HG03342 (cell line): ENCODE data around the gene CISD3.

Experiments
- ATAC-seq: cut with Tn5 transposase; IDR thresholded peaks from one replicate; pipeline ENCODE4 v1.9.1; 2021; ENCODE audit warnings: mild to moderate bottlenecking, moderate library complexity; ENCODE audit not compliant: unreplicated experiment

The CISD3 gene

GRCh38 chr17:38727736-38728135 lies 2.4 kb upstream of the CISD3 start:
- ATAC-seq, result no peak

DNA sequence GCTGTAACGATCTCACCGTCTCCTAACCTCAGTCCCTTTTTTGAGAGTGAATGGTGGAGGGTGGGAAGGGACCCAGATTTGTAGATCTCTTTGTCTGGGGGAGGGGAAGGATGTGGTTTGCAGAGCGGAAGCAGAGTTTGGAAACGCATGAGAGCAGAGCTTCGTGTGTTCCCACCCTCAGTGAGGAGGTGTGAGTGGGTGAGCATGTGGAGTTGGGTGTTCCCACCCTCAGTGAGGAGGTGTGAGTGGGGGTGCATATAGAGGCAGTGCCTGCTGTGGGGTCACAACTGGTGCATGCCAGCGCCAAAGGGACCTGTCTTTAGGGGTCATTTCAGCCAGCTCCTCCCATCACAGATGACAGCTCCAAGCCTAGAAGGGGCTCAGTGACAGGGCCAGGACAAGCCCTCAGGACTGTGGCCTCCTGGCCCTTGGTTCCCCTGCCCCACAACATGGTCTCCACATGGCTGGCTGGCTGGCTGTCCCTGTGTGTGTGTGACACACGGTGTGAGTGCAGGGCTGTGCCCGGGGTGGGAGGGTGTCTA lies 1.8 kb upstream of the CISD3 start:
- no peak for ATAC-seq

- ATAC-seq, result no peak
Observed at GRCh38 chr17:38729368-38729885, 714 bp upstream of the CISD3 start.

DNA sequence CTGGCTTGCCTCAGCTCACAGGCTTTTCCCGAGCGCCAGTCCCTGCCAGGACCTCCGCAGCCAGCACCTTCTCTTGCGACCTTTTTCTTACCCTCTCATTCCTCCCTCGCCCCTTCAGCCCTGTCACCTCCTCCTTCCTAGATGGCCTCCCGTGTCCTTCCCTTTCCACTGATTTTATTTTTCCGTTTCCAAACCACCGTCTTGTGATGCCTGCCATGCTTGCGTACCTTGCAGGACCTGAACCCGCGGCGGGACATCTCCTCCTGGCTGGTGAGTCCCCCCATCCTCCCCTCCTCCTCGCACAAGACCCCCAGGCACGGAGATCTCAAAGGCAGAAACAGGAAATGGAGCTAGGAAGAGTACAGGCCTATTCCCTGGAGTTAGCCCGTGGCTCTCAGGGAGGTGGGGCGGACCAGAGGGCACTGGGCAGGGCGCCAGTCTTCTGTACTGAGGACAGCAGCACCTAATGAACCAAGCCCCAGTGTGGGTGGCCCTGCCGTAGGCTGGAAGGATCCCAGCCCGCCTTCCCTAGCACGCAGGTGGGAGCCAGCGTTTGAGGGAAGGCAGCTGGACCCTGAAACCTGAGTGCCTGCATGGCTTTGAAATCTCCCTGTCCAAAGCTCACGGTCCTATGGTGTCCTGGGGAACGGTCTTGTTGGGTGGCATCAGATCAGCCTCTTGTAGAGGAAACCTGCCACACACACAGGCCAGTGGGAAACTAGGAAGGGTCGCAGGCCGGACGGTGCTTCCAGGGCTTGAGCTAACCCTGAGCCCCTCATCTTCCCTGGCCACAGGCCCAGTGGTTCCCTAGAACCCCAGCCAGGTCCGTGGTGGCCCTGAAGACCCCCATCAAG lies 612 bp downstream of the CISD3 start:
- ATAC-seq, result no peak

DNA sequence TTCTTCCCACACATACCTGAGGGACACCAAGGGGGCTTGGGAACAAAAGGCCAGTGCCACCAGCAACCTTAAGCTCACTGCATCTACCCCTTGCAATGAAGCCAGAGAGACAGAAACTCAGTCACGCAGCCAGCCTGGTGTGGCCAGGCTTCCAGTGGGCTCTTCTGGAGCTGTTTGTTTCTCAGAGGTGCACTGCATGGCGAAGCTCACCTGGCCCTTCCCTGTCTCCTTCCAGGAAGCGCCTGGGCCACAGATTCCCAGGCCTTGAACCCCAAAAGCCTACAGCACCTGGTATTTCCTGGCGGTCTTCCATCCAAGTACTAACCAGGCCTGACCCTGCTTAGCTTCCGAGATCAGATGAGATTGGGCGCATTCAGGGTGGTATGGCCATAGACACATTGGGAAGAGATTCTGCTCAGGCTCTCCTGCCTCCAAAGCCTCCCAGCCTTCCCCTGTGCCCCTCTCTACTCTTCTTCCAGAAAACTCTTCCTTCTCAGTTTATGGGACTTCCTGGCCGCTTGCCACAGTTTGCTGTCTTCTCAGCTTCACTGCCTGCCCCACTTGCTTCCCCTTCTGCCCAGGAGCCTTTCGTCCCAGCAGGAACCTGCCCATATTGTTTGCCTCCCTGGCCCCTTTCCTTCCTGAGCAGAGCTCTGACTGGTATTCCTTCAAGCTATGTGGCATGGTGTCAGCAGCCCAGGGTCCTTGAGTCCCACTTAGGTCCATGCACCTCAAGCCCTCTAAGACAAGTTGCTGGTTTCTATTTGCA lies 1.6 kb downstream of the CISD3 start:
- no peak for ATAC-seq

- ATAC-seq, result no peak
Observed at GRCh38 chr17:38732376-38733281, 2.5 kb downstream of the CISD3 start.

GRCh38 chr17:38733282-38733981 lies 3.3 kb downstream of the CISD3 start:
- ATAC-seq, result no peak

- no peak for ATAC-seq
Observed at GRCh38 chr17:38733982-38734973, 4.1 kb downstream of the CISD3 start.

DNA sequence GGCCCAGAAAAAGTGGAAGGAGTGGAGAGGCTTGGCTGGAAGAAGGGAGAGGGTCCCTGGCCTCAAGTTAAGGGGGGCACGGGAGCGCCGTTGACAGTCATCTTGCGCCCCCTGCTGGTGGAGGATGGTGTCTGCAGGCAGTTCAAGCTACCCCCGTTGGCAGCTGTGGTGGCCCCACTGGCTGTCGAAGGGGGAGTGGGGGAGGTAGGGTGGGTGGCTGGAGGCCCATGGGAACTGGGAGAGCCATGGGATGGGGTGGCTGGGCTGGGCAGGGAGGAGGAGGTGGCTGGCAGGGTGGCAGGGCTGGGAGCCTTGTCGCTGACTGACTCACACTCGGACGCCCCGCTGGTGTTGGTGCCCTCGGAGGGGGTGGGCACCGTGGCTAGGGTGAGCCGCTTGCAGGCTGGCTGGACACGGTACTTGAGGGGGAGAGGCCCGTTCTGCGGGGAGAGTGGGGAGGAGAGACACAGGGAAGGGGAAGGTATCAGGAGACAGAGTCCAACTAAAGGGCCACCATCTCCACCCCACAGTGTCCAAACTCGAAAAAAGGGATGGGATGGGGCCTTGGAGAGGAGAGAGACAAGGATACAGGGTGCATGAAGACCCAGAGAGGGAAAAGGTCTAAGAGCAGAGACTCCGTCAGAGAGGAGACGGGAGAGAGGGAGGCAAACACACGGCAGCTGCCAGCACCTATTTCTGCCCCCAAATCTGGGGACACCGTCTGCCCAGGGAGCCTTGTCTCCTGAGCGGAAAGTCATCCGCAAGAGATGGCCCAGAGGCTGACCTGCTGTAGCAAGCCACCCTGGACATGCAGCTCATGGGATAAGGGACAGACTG lies 5.2 kb downstream of the CISD3 start:
- ATAC-seq, result no peak

DNA sequence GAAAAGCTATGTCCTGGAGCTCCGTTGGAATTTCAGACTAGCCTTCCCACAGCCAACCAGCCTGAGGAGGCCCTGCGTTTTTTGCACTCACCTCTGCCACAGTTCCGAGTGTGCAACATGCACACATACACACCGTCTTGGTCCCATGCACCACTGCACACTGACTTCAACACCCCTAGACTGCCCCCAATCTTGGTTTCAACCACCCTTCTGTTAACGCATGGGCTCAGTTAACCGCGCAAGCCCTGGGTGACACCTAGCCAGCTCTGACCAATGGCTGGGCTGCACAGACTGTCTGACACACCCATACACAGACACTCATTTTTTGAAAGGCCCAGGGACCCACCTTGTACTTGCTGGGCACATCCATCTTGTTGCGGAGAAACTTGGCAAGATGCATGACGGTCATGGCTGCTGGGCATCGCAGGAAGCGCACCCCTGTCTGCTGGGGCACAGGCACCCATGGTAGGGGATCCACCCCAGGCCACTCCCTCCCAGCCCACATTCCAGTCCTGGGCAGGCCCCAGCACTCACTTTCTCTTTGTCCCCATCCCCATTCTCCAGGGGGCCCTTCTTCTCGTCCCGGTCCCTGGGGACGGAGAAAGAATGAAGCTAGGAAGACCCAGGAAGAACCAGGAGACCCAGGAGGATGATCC lies 8.0 kb downstream of the CISD3 start:
- no peak for ATAC-seq

DNA sequence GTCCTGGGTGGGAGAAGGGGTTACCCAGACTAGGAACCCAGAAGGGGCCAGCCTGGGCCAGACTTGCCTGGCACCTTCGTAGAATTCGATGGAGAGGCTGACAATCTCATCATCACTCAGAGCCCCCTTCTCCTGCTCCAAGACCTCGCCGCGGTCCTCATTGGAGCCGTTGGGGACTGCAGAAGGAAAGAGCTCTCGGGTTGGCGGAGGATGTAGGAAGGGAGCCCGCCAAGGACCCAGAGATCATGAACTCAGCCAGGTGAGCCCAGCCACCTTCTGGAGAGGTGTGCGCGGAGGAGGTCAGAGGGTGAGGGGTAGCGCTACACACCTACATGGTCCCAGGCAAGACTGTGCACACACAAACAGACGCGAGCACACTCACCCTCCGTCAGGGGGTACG lies 8.5 kb downstream of the CISD3 start:
- no peak for ATAC-seq

GRCh38 chr17:38739305-38739704 lies 9.2 kb downstream of the CISD3 start:
- ATAC-seq, result no peak

GRCh38 chr17:38740044-38740443 lies 9.9 kb downstream of the CISD3 start:
- ATAC-seq, result no peak

DNA sequence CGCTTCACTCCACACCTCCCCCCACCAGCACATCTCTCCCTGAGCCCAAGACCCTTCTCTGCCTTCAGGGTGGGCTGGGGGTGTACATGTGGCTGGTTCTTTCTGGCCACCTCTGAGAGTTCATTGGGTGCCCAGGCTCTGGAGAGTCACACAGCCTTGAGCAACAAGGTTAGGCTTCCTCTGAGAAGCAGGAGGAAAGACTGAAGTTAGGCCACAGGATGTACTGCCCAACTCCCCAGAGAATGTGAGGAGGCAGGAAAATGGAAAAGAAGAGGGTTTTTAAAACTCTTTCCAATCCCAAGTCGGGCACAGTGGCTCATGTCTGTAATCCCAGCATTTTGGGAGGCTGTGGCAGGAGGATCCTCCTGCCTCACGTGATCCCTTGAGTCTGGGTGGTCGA lies 10.7 kb downstream of the CISD3 start:
- no peak for ATAC-seq

GRCh38 chr17:38741461-38741860 lies 11.3 kb downstream of the CISD3 start:
- no peak for ATAC-seq

- no peak for ATAC-seq
Observed at GRCh38 chr17:38741921-38742410, 11.8 kb downstream of the CISD3 start.
